HCT116 (cell line): ENCODE results near the gene CDC6. TPM values are rescaled to one million over a fixed set of nuclear protein-coding genes. Genes with fewer than 3 reads are reported as not detected.

Experiments used
- ATAC-seq: fragments of 200-7000 bp; cut with Tn5 transposase; 2 replicates; pipeline ENCODE4 v1.9.1; 2020; ENCODE audit warnings: mild to moderate bottlenecking, moderate library complexity
- BruUV-seq: library from RNA; stranded (reverse); fragments of 400-500 nt; replicated peaks from 2 replicates; lab custom pipeline; 2021; lab: Mats Ljungman, UMichigan
- CTCF ChIA-PET: fragments of 300-600 bp; sonication (Branson Sonifier 250); formaldehyde crosslinking; loops from one replicate; lab custom pipeline; 2021; ENCODE audit warnings: antibody characterized with exemption; lab: Charles Lee
- POLR2A ChIA-PET: fragments of 300-600, 350-600 bp; sonication (Branson Sonifier 250); formaldehyde crosslinking; loops from one replicate; lab custom pipeline; 2021; ENCODE audit warnings: antibody characterized with exemption; lab: Charles Lee
- RAD21 ChIA-PET, 2 experiments: fragments of 300-600 bp; sonication (Branson Sonifier 250); formaldehyde crosslinking; loops; one replicate each; lab custom pipeline; 2023; ENCODE audit warnings: low total read pairs in 2 of 2; ENCODE audit not compliant: uncharacterized antibody in 2 of 2, unreplicated experiment in 2 of 2, low non-redundant PET in 1 of 2; lab: Charles Lee
- DNase-seq: peaks from one replicate; pipeline ENCODE4 v3.0.0-alpha.2; 2010; ENCODE audit warnings: low read depth, low spot score
- H2AFZ ChIP-seq: fragments of 200-600 bp; shearing (Covaris generic), sonication (generic); 2 replicates; pipeline ENCODE4 v1.6.1; 2017; ENCODE audit warnings: low read depth, mixed run types, mixed read lengths, antibody characterized with exemption, low read length; ENCODE audit not compliant: poor library complexity, severe bottlenecking
- H3K27ac ChIP-seq: 2 replicates; pipeline ENCODE4 v1.5.1; 2012; ENCODE audit warnings: low read depth, low read length
- H3K27me3 ChIP-seq: fragments of 200-600 bp; sonication (generic); 2 replicates; pipeline ENCODE4 v1.6.1; 2016; ENCODE audit warnings: mixed run types, low read length, mixed read lengths; ENCODE audit not compliant: insufficient read depth
- H3K36me3 ChIP-seq, 2 experiments: fragments of 200-500 bp in 1 of 2; fragments of 200-600 bp in 1 of 2; sonication (Bioruptor generic) in 1 of 2; sonication (generic) in 1 of 2; 2 replicates each; pipeline versions ENCODE4 v1.5.1 to v1.6.1; 2014 to 2016; ENCODE audit warnings: low read length in 2 of 2, inconsistent platforms in 1 of 2, mixed read lengths in 1 of 2, mixed run types in 1 of 2; ENCODE audit not compliant: insufficient read depth in 2 of 2, control insufficient read depth in 1 of 2
- H3K4me1 ChIP-seq, 2 experiments: fragments of 200-600 bp in 1 of 2; sonication (generic) in 1 of 2; 2 replicates each; pipeline versions ENCODE4 v1.5.1 to v1.6.1; 2012 to 2017; ENCODE audit warnings: low read length in 2 of 2, inconsistent platforms in 1 of 2, mild to moderate bottlenecking in 1 of 2, mixed read lengths in 1 of 2, mixed run types in 1 of 2, moderate library complexity in 1 of 2; ENCODE audit not compliant: insufficient read depth in 2 of 2, control insufficient read depth in 1 of 2
- H3K4me2 ChIP-seq: fragments of 200-600 bp; sonication (generic); 2 replicates; pipeline ENCODE4 v1.6.1; 2017; ENCODE audit warnings: mixed run types, low read length, mixed read lengths
- H3K4me3 ChIP-seq, 2 experiments: fragments of 200-600 bp in 1 of 2; sonication (generic) in 1 of 2; replicated peaks in 1 of 2; 2 replicates each; pipeline ENCODE4 v1.5.1; 2011 to 2016; ENCODE audit warnings: low read length in 2 of 2, control low read depth in 1 of 2, low read depth in 1 of 2, mild to moderate bottlenecking in 1 of 2, mixed read lengths in 1 of 2, mixed run types in 1 of 2
- H3K79me2 ChIP-seq: fragments of 200-600 bp; sonication (generic); 2 replicates; pipeline ENCODE4 v1.6.1; 2017; ENCODE audit warnings: mild to moderate bottlenecking, mixed run types, low read length, moderate library complexity, mixed read lengths; ENCODE audit not compliant: insufficient read depth
- H3K9ac ChIP-seq: fragments of 200-600 bp; sonication (generic); 2 replicates; pipeline ENCODE4 v1.6.1; 2016; ENCODE audit warnings: low read length, mixed read lengths
- H3K9me2 ChIP-seq: fragments of 200-600 bp; sonication (generic), shearing (Covaris generic); 2 replicates; pipeline ENCODE4 v1.6.1; 2017; ENCODE audit warnings: mixed run types, mild to moderate bottlenecking, moderate library complexity; ENCODE audit not compliant: insufficient read depth
- H3K9me3 ChIP-seq, 2 experiments: fragments of 200-500 bp in 1 of 2; fragments of 200-600 bp in 1 of 2; sonication (Bioruptor generic) in 1 of 2; sonication (generic) in 1 of 2; 2 replicates each; pipeline ENCODE4 v1.6.1; 2014 to 2017; ENCODE audit warnings: low read length in 2 of 2, mixed read lengths in 2 of 2, inconsistent platforms in 1 of 2, low read depth in 1 of 2, mild to moderate bottlenecking in 1 of 2, mixed run types in 1 of 2, moderate library complexity in 1 of 2; ENCODE audit not compliant: control insufficient read depth in 1 of 2, insufficient read depth in 1 of 2
- H4K20me1 ChIP-seq: fragments of 200-600 bp; sonication (generic), shearing (Covaris generic); 2 replicates; pipeline ENCODE4 v1.6.1; 2017; ENCODE audit warnings: mixed run types, mild to moderate bottlenecking, moderate library complexity; ENCODE audit not compliant: insufficient read depth
- CBX3 ChIP-seq: IDR thresholded peaks from 2 replicates; pipeline ENCODE4 v1.6.1; 2012; ENCODE audit warnings: low read depth
- EGR1 ChIP-seq: IDR thresholded peaks from 2 replicates; pipeline ENCODE4 v1.6.1; 2012; ENCODE audit warnings: low read depth
- ELF1 ChIP-seq: IDR thresholded peaks from 2 replicates; pipeline ENCODE4 v1.6.1; 2012; ENCODE audit warnings: low read depth, borderline replicate concordance
- EZH2 ChIP-seq: fragments of 200-600 bp; sonication (generic); IDR thresholded peaks from 2 replicates; pipeline ENCODE4 v1.6.1; 2017; ENCODE audit warnings: antibody characterized with exemption, mixed run types
- EZH2phosphoT487 ChIP-seq: fragments of 200-600 bp; IDR thresholded peaks from 2 replicates; pipeline ENCODE4 v1.6.1; 2018; ENCODE audit warnings: antibody characterized with exemption, borderline replicate concordance
- FOSL1 ChIP-seq: IDR thresholded peaks from 2 replicates; pipeline ENCODE4 v1.6.1; 2012; ENCODE audit warnings: low read depth
- JUND ChIP-seq: IDR thresholded peaks from 2 replicates; pipeline ENCODE4 v1.6.1; 2012
- POLR2A ChIP-seq: IDR thresholded peaks from 2 replicates; pipeline ENCODE4 v1.7.0; 2011; ENCODE audit warnings: borderline replicate concordance; ENCODE audit not compliant: insufficient read depth, insufficient read length; ENCODE audit errors: extremely low read depth
- POLR2AphosphoS5 ChIP-seq: IDR thresholded peaks from 2 replicates; pipeline ENCODE4 v1.6.1; 2011; ENCODE audit warnings: mild to moderate bottlenecking, low read depth, low read length, moderate library complexity
- RAD21 ChIP-seq: IDR thresholded peaks from 2 replicates; pipeline ENCODE4 v1.6.1; 2012; ENCODE audit warnings: low read depth, mild to moderate bottlenecking
- SIN3A ChIP-seq: IDR thresholded peaks from 2 replicates; pipeline ENCODE4 v1.6.1; 2012; ENCODE audit warnings: low read depth
- SRF ChIP-seq: IDR thresholded peaks from 2 replicates; pipeline ENCODE4 v1.6.1; 2012; ENCODE audit warnings: low read depth
- TCF7L2 ChIP-seq: IDR thresholded peaks from 2 replicates; pipeline ENCODE4 v1.7.0; 2011; ENCODE audit warnings: borderline replicate concordance, inconsistent platforms; ENCODE audit not compliant: insufficient read depth, insufficient read length; ENCODE audit errors: extremely low read depth
- ZFX ChIP-seq: fragments of 450-650 bp; IDR thresholded peaks from 2 replicates; pipeline ENCODE4 v1.6.1; 2017
- intact Hi-C: fragments of 100-400 bp; cut with micrococcal nuclease; formaldehyde crosslinking; loops from 2 replicates; pipeline ENCODE4 v1.10.0; 2022
- total RNA-seq: library from RNA; stranded (reverse); gene quantifications from one replicate; pipeline ENCODE4 v1.2.1, GENCODE V29; 2021; ENCODE audit not compliant: unreplicated experiment
- TF ChIP-seq, protein P1 (sequence below): IDR thresholded peaks from 2 replicates; pipeline ENCODE4 v1.6.1; 2012; ENCODE audit warnings: low read depth
- TF ChIP-seq, protein P2 (sequence below): IDR thresholded peaks from 2 replicates; pipeline ENCODE4 v1.6.1; 2011; ENCODE audit warnings: mild to moderate bottlenecking, low read length, moderate library complexity; ENCODE audit not compliant: insufficient replicate concordance; ENCODE audit errors: extremely low read depth
- TF ChIP-seq, protein P3 (sequence below): IDR thresholded peaks from 2 replicates; pipeline ENCODE4 v1.6.1; 2012

Gene CDC6
- total RNA-seq, 1 experiment from 2014 or later, result 117 TPM

DNA sequence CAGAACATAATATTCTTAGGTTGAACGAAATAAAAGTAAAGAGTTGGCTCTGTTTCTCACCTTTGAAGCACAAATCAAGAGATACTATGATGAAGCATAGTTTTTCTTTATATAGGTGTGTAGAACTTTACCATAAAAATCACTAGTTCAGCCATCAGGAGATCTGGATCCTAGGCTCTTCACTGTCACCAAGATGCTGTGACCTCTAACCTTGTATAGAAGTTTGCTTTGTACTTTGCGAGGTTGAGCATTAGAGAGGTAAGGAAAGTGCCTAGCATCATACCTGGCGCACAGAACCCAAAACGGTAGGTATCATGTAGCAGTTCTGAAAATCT is 553 bp upstream of the CDC6 start (continued):
- TF ChIP-seq, protein P1, sequence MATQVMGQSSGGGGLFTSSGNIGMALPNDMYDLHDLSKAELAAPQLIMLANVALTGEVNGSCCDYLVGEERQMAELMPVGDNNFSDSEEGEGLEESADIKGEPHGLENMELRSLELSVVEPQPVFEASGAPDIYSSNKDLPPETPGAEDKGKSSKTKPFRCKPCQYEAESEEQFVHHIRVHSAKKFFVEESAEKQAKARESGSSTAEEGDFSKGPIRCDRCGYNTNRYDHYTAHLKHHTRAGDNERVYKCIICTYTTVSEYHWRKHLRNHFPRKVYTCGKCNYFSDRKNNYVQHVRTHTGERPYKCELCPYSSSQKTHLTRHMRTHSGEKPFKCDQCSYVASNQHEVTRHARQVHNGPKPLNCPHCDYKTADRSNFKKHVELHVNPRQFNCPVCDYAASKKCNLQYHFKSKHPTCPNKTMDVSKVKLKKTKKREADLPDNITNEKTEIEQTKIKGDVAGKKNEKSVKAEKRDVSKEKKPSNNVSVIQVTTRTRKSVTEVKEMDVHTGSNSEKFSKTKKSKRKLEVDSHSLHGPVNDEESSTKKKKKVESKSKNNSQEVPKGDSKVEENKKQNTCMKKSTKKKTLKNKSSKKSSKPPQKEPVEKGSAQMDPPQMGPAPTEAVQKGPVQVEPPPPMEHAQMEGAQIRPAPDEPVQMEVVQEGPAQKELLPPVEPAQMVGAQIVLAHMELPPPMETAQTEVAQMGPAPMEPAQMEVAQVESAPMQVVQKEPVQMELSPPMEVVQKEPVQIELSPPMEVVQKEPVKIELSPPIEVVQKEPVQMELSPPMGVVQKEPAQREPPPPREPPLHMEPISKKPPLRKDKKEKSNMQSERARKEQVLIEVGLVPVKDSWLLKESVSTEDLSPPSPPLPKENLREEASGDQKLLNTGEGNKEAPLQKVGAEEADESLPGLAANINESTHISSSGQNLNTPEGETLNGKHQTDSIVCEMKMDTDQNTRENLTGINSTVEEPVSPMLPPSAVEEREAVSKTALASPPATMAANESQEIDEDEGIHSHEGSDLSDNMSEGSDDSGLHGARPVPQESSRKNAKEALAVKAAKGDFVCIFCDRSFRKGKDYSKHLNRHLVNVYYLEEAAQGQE, result no peak
- TF ChIP-seq EZH2 (no peak), POLR2A (no peak), CBX3 (no peak), SIN3A (no peak), TCF7L2 (no peak), RAD21 (no peak), POLR2AphosphoS5 (no peak), ZFX (no peak), FOSL1 (no peak)

DNA sequence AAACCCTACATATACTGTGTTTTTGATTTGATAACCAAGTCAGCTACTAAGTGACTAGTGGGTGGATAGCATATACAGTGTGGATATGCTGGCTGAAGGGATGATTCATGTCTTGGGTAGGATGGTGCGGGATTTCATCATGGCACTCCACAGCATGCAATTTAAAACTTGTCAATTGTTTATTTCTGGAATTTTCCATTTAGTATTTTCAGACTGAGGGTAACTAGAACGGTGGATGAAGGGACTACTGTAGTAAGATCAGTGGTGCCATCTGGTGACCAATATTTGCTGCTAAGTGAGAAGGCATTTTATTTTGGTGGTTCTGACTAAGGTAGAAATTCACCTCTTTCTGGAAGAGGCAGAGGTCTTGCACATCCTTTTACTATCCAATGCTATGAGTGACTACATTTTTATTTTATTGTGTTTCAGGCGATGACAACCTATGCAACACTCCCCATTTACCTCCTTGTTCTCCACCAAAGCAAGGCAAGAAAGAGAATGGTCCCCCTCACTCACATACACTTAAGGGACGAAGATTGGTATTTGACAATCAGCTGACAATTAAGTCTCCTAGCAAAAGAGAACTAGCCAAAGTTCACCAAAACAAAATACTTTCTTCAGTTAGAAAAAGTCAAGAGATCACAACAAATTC is 3.1 kb downstream of the CDC6 start:
- Histone ChIP-seq H3K27ac (peak overlapping the region; percentile 15; the same call in 1 of the 2 replicates), H2AFZ (no peak overlapping the region), H3K27me3 (no peaks in the 10 kb centered on the region), H3K9me2 (no peaks in the 10 kb centered on the region), H3K36me3 (peaks cover 33 to 54% of the 10 kb centered on the region in 2 experiments), H3K9ac (no peak overlapping the region), H3K4me3 (no peak overlapping the region), H3K9me3 (no peaks in the 10 kb centered on the region), H3K4me1 (peaks cover 14 to 19% of the 10 kb centered on the region in 2 experiments), H4K20me1 (peaks cover 8% of the 10 kb centered on the region; the same call in 1 of the 2 replicates), H3K79me2 (peaks cover 66% of the 10 kb centered on the region), H3K4me2 (no peak overlapping the region)
- BruUV-seq, result no TSS peak
- POLR2A ChIA-PET, result interaction anchor here (0.5 to 1.0 kb wide), 3 partner anchors 9 to 12 kb away, joined by 3 read pairs; no protein-coding TSS in a partner anchor
- RAD21 ChIA-PET, result interaction anchor here (1.0 to 1.1 kb wide), 2 partner anchors 178 to 179 kb away, joined by 4 read pairs; no protein-coding TSS in a partner anchor
- CTCF ChIA-PET, result interaction anchor here (0.8 to 3.6 kb wide), 4 partner anchors 72 to 277 kb away, joined by 3 to 18 read pairs (median 10); partner anchors contain the start of gene WIPF2
- ATAC-seq (no peak), DNase-seq (peak; percentile 69)
- intact Hi-C loops, result loop anchor here (1.0 to 5.0 kb wide), 3 partner anchors 88 to 278 kb away; no protein-coding TSS in a partner anchor
- TF ChIP-seq, protein P2, sequence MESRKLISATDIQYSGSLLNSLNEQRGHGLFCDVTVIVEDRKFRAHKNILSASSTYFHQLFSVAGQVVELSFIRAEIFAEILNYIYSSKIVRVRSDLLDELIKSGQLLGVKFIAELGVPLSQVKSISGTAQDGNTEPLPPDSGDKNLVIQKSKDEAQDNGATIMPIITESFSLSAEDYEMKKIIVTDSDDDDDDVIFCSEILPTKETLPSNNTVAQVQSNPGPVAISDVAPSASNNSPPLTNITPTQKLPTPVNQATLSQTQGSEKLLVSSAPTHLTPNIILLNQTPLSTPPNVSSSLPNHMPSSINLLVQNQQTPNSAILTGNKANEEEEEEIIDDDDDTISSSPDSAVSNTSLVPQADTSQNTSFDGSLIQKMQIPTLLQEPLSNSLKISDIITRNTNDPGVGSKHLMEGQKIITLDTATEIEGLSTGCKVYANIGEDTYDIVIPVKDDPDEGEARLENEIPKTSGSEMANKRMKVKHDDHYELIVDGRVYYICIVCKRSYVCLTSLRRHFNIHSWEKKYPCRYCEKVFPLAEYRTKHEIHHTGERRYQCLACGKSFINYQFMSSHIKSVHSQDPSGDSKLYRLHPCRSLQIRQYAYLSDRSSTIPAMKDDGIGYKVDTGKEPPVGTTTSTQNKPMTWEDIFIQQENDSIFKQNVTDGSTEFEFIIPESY, result no peak
- no peak for TF ChIP-seq ELF1
- no peak for TF ChIP-seq TCF7L2
- no peak for TF ChIP-seq ZFX
- TF ChIP-seq JUND, result no peak
- TF ChIP-seq, protein P3, sequence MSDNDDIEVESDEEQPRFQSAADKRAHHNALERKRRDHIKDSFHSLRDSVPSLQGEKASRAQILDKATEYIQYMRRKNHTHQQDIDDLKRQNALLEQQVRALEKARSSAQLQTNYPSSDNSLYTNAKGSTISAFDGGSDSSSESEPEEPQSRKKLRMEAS, result 0 out of 2 replicates have a peak, but pooled peaks have one; percentile 15
- no peak for TF ChIP-seq POLR2AphosphoS5
- no peak for TF ChIP-seq SRF
- TF ChIP-seq EZH2phosphoT487, result no peak
- TF ChIP-seq EGR1, result no peak
- no peak for TF ChIP-seq SIN3A
